ENCODE data around the gene NFASC. TPM values are rescaled to one million over a fixed set of nuclear protein-coding genes. Genes with fewer than 3 reads are reported as not detected.

Gene NFASC
- total and polyA plus RNA-seq, 2 experiments from 2014 or later, result 46.3 to 54.7 TPM

DNA sequence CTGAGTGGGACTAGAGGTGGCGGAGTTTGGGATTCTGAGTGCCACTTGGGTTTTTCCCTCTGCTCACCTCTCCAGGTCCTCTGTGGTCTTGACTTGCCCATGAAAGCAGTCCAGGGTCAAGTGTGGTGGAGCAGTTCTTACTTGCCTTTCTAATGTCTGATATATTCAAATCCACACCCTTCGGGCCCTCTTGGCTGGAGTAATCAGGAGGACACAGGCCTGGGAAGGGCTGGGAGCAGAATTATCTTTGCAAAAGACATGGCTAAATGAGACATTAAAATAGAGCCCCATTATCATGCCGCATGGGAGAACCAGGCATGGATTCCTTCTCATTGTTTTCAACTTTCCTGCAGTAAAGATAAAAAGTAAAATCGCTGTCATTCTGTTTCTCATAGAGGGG is 74.0 kb downstream of the NFASC start:
- no peaks in the 10 kb centered on the region for H3F3A ChIP-seq (ENCODE audit: insufficient read depth)
- no peak overlapping the region for H3K4me2 ChIP-seq (ENCODE audit: unreplicated experiment)
- H4K20me1 ChIP-seq (ENCODE audit: insufficient read depth), result peaks cover 5% of the 10 kb centered on the region; the same call in 1 of the 2 replicates
- DNase-seq, result no peak
- 97 to 100% methylated on average over 4 of the region's 4 CpGs for WGBS, 2 experiments (ENCODE audit: low coverage in 1 of 2, low lambda C conversion rate in 2 of 2, missing lambda C conversion rate in 2 of 2)
- H3K27me3 ChIP-seq (replicated peaks; ENCODE audit: insufficient read depth), result no peaks in the 10 kb centered on the region
- H3K9me2 ChIP-seq (ENCODE audit: insufficient read depth), result no peaks in the 10 kb centered on the region
- H2AFZ ChIP-seq, result no peak overlapping the region
- peaks cover 12% of the 10 kb centered on the region; the same call in 1 of the 2 replicates for H3K4me1 ChIP-seq (ENCODE audit: insufficient read depth)
- H3K9ac ChIP-seq, result no peak overlapping the region
- peaks cover 16% of the 10 kb centered on the region for H3K79me2 ChIP-seq (ENCODE audit: insufficient read depth)
- H3K27ac ChIP-seq, result no peak overlapping the region
- in situ Hi-C loops (cut with MboI), result loop anchor here (5.0 to 10.0 kb wide), 2 partner anchors 137 to 380 kb away; no protein-coding TSS in a partner anchor
- H3K36me3 ChIP-seq (ENCODE audit: low read depth), result no peaks in the 10 kb centered on the region; the same call in 1 of the 2 replicates
- no peak for TF ChIP-seq EZH2phosphoT487 (IDR thresholded peaks at IDR 0.05; ENCODE audit: insufficient read depth, low read depth)
- TF ChIP-seq EZH2 (IDR thresholded peaks at IDR 0.05; ENCODE audit: insufficient read depth, poor library complexity, severe bottlenecking), result no peak
- H3K9me3 ChIP-seq (ENCODE audit: low read depth), result no peaks in the 10 kb centered on the region
- H3K4me3 ChIP-seq, result no peak overlapping the region

GRCh38 chr1:204945565-204945977 is 74.9 kb downstream of the NFASC start:
- peak; percentile 29 for DNase-seq
- in situ Hi-C loops (cut with MboI), result loop anchor here (10.0 kb wide), 1 partner anchor 381 kb away; no protein-coding TSS in a partner anchor
- no peaks in the 10 kb centered on the region; the same call in 1 of the 2 replicates for H3K36me3 ChIP-seq (ENCODE audit: low read depth)

GRCh38 chr1:204946640-204947039 is 76.0 kb downstream of the NFASC start:
- Histone ChIP-seq H3K4me1 (ENCODE audit: insufficient read depth) (peaks cover 4% of the 10 kb centered on the region; the same call in 1 of the 2 replicates), H3K9me2 (ENCODE audit: insufficient read depth) (no peaks in the 10 kb centered on the region), H4K20me1 (ENCODE audit: insufficient read depth) (peaks cover 5% of the 10 kb centered on the region; the same call in 1 of the 2 replicates), H3K9ac (no peak overlapping the region), H3K36me3 (ENCODE audit: low read depth) (no peaks in the 10 kb centered on the region; the same call in 1 of the 2 replicates), H3F3A (ENCODE audit: insufficient read depth) (no peaks in the 10 kb centered on the region), H3K9me3 (ENCODE audit: low read depth) (no peaks in the 10 kb centered on the region), H2AFZ (no peak overlapping the region), H3K27ac (no peak overlapping the region), H3K4me2 (ENCODE audit: unreplicated experiment) (no peak overlapping the region), H3K27me3 (replicated peaks; ENCODE audit: insufficient read depth) (no peaks in the 10 kb centered on the region), H3K4me3 (no peak overlapping the region), H3K79me2 (ENCODE audit: insufficient read depth) (peaks cover 13% of the 10 kb centered on the region)
- in situ Hi-C loops (cut with MboI), result loop anchor here (10.0 kb wide), 1 partner anchor 382 kb away; no protein-coding TSS in a partner anchor
- no peak for DNase-seq
- 92 to 94% methylated on average over 9 of the region's 9 CpGs for WGBS, 2 experiments (ENCODE audit: low coverage in 1 of 2, low lambda C conversion rate in 2 of 2, missing lambda C conversion rate in 2 of 2)
- no peak for TF ChIP-seq EZH2 (IDR thresholded peaks at IDR 0.05; ENCODE audit: insufficient read depth, poor library complexity, severe bottlenecking)
- TF ChIP-seq EZH2phosphoT487 (IDR thresholded peaks at IDR 0.05; ENCODE audit: insufficient read depth, low read depth), result no peak

More at GRCh38 chr1:204945565-204945977, 74.9 kb downstream of the NFASC start:
- H3K79me2 ChIP-seq (ENCODE audit: insufficient read depth), result peaks cover 16% of the 10 kb centered on the region
- no peak overlapping the region for H3K4me3 ChIP-seq
- peaks cover 5% of the 10 kb centered on the region; the same call in 1 of the 2 replicates for H4K20me1 ChIP-seq (ENCODE audit: insufficient read depth)
- 28% methylated on average over 4 of the region's 4 CpGs for WGBS, 2 experiments (ENCODE audit: low coverage in 1 of 2, low lambda C conversion rate in 2 of 2, missing lambda C conversion rate in 2 of 2)
- no peaks in the 10 kb centered on the region for H3F3A ChIP-seq (ENCODE audit: insufficient read depth)
- no peak overlapping the region for H3K27ac ChIP-seq
- TF ChIP-seq EZH2phosphoT487 (IDR thresholded peaks at IDR 0.05; ENCODE audit: insufficient read depth, low read depth), result no peak
- TF ChIP-seq EZH2 (IDR thresholded peaks at IDR 0.05; ENCODE audit: insufficient read depth, poor library complexity, severe bottlenecking), result no peak
- H2AFZ ChIP-seq, result no peak overlapping the region
- H3K9me2 ChIP-seq (ENCODE audit: insufficient read depth), result no peaks in the 10 kb centered on the region
- H3K4me1 ChIP-seq (ENCODE audit: insufficient read depth), result peaks cover 11% of the 10 kb centered on the region; the same call in 1 of the 2 replicates
- H3K9me3 ChIP-seq (ENCODE audit: low read depth), result no peaks in the 10 kb centered on the region
- no peaks in the 10 kb centered on the region for H3K27me3 ChIP-seq (replicated peaks; ENCODE audit: insufficient read depth)
- H3K9ac ChIP-seq, result no peak overlapping the region
- H3K4me2 ChIP-seq (ENCODE audit: unreplicated experiment), result no peak overlapping the region

DNA sequence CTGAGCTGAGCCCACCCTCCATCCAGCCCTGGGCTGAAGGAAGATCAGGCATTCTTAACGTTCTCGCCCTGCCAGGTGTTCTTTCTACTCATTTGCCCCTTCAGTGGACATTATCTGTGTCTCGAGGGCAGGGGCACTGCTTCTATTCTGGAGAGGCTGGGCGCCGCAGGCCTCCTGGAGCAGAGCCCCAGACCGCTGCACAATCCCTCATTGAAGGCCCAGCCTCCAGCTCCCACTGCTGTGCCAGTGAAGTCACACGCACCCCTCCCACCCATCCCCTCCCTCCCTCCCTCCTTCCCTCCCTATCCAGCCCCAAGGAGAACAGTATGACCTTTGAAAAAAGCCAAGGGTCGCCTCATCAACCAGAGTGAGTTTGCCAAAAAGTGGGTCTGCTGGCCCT is 76.7 kb downstream of the NFASC start:
- Histone ChIP-seq H3K27ac (no peak overlapping the region), H3K9me3 (ENCODE audit: low read depth) (no peaks in the 10 kb centered on the region), H3K36me3 (ENCODE audit: low read depth) (no peaks in the 10 kb centered on the region; the same call in 1 of the 2 replicates), H3K27me3 (replicated peaks; ENCODE audit: insufficient read depth) (no peaks in the 10 kb centered on the region), H3K4me1 (ENCODE audit: insufficient read depth) (no peaks in the 10 kb centered on the region), H2AFZ (no peak overlapping the region), H3K4me2 (ENCODE audit: unreplicated experiment) (no peak overlapping the region), H3K4me3 (no peak overlapping the region), H3K9ac (no peak overlapping the region), H4K20me1 (ENCODE audit: insufficient read depth) (no peaks in the 10 kb centered on the region), H3K9me2 (ENCODE audit: insufficient read depth) (no peaks in the 10 kb centered on the region), H3F3A (ENCODE audit: insufficient read depth) (no peaks in the 10 kb centered on the region), H3K79me2 (ENCODE audit: insufficient read depth) (peaks cover 8% of the 10 kb centered on the region; the same call in 1 of the 2 replicates)
- in situ Hi-C loops (cut with MboI), result loop anchor here (10.0 kb wide), 1 partner anchor 383 kb away; no protein-coding TSS in a partner anchor
- TF ChIP-seq EZH2phosphoT487 (IDR thresholded peaks at IDR 0.05; ENCODE audit: insufficient read depth, low read depth) (no peak), EZH2 (IDR thresholded peaks at IDR 0.05; ENCODE audit: insufficient read depth, poor library complexity, severe bottlenecking) (no peak)
- DNase-seq, result no peak
- WGBS, 2 experiments (ENCODE audit: low coverage in 1 of 2, low lambda C conversion rate in 2 of 2, missing lambda C conversion rate in 2 of 2), result 84 to 87% methylated on average over 7 to 8 of the region's 8 CpGs

Measured in GM23248 (cell line).